A673 (cell line): Measurements from ENCODE around the gene PRR20E. TPM values are rescaled to one million over a fixed set of nuclear protein-coding genes. Genes with fewer than 3 reads are reported as not detected.
"Not testable (repeated sequence)": the region's sequence is repeated elsewhere in the genome, so short reads cannot be mapped to it uniquely, and the experiment has no call there.

ENCODE experiments used
- BruUV-seq: library from RNA; stranded (reverse); fragments of 400-500 nt; replicated peaks from 2 replicates; lab custom pipeline; 2021; lab: Mats Ljungman, UMichigan
- CTCF ChIA-PET: fragments of 300-600 bp; sonication (Branson Sonifier 250); formaldehyde crosslinking; loops from one replicate; lab custom pipeline; 2022; ENCODE audit warnings: antibody characterized with exemption; lab: Charles Lee
- POLR2A ChIA-PET: fragments of 300-600 bp; sonication (Branson Sonifier 250); formaldehyde crosslinking; loops from one replicate; lab custom pipeline; 2022; ENCODE audit warnings: antibody characterized with exemption; ENCODE audit not compliant: low non-redundant PET; lab: Charles Lee
- DNase-seq: peaks from one replicate; pipeline ENCODE4 v3.0.0-alpha.2; 2015; ENCODE audit warnings: low spot score
- H3K27ac ChIP-seq: fragments of 200-600 bp; sonication (generic); 2 replicates; pipeline ENCODE4 v1.5.1; 2016; ENCODE audit warnings: mixed run types, low read depth, mild to moderate bottlenecking, mixed read lengths, antibody characterized with exemption, low read length; ENCODE audit not compliant: poor library complexity, severe bottlenecking
- H3K27me3 ChIP-seq: fragments of 200-600 bp; sonication (generic); replicated peaks from 2 replicates; pipeline ENCODE4 v1.6.1; 2017; ENCODE audit warnings: mixed run types, low read depth, mild to moderate bottlenecking, mixed read lengths, antibody characterized with exemption, low read length; ENCODE audit not compliant: insufficient read depth, poor library complexity
- H3K36me3 ChIP-seq: fragments of 200-600 bp; sonication (generic); 2 replicates; pipeline ENCODE4 v1.6.1; 2016; ENCODE audit warnings: mixed run types, mild to moderate bottlenecking, mixed read lengths, antibody characterized with exemption, low read length; ENCODE audit not compliant: insufficient read depth, poor library complexity, severe bottlenecking
- H3K4me1 ChIP-seq: fragments of 200-600 bp; sonication (generic); 2 replicates; pipeline ENCODE4 v1.6.1; 2017; ENCODE audit warnings: mixed run types, mild to moderate bottlenecking, mixed read lengths, antibody characterized with exemption, low read length; ENCODE audit not compliant: insufficient read depth, poor library complexity, severe bottlenecking
- H3K4me3 ChIP-seq: fragments of 200-600 bp; sonication (generic); 2 replicates; pipeline ENCODE4 v1.5.1; 2016; ENCODE audit warnings: low read depth, mixed run types, mild to moderate bottlenecking, mixed read lengths, low read length; ENCODE audit not compliant: poor library complexity, severe bottlenecking
- H3K9me3 ChIP-seq: fragments of 200-600 bp; sonication (generic); 2 replicates; pipeline ENCODE4 v1.6.1; 2016; ENCODE audit warnings: mixed run types, low read depth, mild to moderate bottlenecking, mixed read lengths, antibody characterized with exemption, low read length; ENCODE audit not compliant: poor library complexity, severe bottlenecking
- EZH2 ChIP-seq: fragments of 200-600 bp; sonication (generic); IDR thresholded peaks from 2 replicates; pipeline ENCODE4 v1.6.1; 2017; ENCODE audit warnings: borderline replicate concordance, low read depth, mild to moderate bottlenecking, mixed read lengths, antibody characterized with exemption, low read length; ENCODE audit not compliant: poor library complexity, severe bottlenecking
- intact Hi-C: fragments of 100-400 bp; cut with micrococcal nuclease; formaldehyde crosslinking; loops from one replicate; pipeline ENCODE4 v1.10.0; 2022; ENCODE audit not compliant: unreplicated experiment
- total RNA-seq: library from RNA; stranded (reverse); gene quantifications from 2 replicates; pipeline ENCODE4 v1.2.3, GENCODE V29; 2021
- TF ChIP-seq, protein P1 (sequence below): fragments of 300-800, 200-600 bp; sonication (generic); conservative IDR thresholded peaks from 2 replicates; pipeline ENCODE4 v1.5.1; 2017; ENCODE audit warnings: low read depth, mild to moderate bottlenecking, antibody characterized with exemption, low read length, moderate library complexity, mixed read lengths

The PRR20E gene
- total RNA-seq, 1 experiment from 2014 or later, result not detected

GRCh38 chr13:57153761-57154160, 13.2 kb upstream of the PRR20E start, which contains the start of gene PRR20C:
Gene PRR20C (plus strand): TSS chr13:57154061. CDS start chr13:57154448, 387 bp downstream.
- BruUV-seq, POLR2A ChIA-PET, H3K4me1 ChIP-seq, CTCF ChIA-PET, DNase-seq, H3K9me3 ChIP-seq, H3K36me3 ChIP-seq, H3K27me3 ChIP-seq, intact Hi-C loops, H3K4me3 ChIP-seq, H3K27ac ChIP-seq: not testable (repeated sequence)

DNA sequence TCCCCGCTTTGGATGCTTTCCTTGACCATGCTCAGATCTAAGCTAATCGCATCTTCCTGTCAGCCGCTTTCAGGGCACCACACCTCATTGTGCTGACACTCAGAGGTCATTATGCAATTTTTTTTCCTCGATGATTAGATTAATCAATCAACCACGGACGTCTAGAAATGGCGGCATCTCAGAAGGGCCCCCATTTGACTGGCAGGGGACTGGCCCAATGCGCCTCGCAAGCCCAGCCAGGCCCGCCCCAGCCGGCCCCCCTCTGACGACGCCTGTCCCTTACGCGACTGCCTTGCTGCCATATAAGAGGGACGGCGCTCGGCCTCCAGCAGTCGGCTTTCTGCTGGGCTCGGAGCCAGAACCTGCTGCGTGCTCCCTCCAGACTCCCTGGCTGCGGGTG, 6.7 kb upstream of the PRR20E start, which contains the start of gene PRR20D:
Gene PRR20D (plus strand): TSS at position 301 of the 400 bp plus-strand sequence. CDS start 387 bp downstream, outside the sequence.
- CTCF ChIA-PET, H3K4me1 ChIP-seq, H3K9me3 ChIP-seq, H3K4me3 ChIP-seq, H3K27me3 ChIP-seq, DNase-seq, H3K27ac ChIP-seq, intact Hi-C loops, POLR2A ChIA-PET, H3K36me3 ChIP-seq, BruUV-seq: not testable (repeated sequence)

DNA sequence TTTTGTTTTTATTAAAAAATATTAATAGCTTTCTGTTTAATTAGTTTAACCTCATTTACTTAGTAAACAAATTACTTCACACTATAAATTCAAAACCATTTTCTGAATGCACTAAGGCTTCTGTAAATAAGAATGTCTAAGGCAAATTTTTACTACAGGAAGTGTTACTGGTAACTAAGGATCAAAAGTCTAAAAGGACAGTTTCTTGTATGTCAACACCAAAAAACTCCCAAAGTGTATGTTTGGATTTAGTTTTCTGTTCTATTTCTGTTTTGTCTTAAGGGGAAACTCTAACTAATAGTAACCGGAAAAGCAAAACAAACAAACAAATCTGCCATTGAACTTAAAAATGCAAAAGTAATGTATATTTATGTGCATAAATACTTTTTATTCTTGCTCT, 24.7 kb downstream of the PRR20E start:
- BruUV-seq, result no TSS peak
- Histone ChIP-seq H3K27ac (no peak overlapping the region), H3K27me3 (no peaks in the 10 kb centered on the region), H3K36me3 (no peaks in the 10 kb centered on the region), H3K9me3 (no peaks in the 10 kb centered on the region), H3K4me1 (no peaks in the 10 kb centered on the region), H3K4me3 (no peak overlapping the region)
- CTCF ChIA-PET, result no interaction called here
- DNase-seq, result no peak
- POLR2A ChIA-PET, result no interaction called here
- intact Hi-C loops, result no loop called here
- TF ChIP-seq, protein P1, sequence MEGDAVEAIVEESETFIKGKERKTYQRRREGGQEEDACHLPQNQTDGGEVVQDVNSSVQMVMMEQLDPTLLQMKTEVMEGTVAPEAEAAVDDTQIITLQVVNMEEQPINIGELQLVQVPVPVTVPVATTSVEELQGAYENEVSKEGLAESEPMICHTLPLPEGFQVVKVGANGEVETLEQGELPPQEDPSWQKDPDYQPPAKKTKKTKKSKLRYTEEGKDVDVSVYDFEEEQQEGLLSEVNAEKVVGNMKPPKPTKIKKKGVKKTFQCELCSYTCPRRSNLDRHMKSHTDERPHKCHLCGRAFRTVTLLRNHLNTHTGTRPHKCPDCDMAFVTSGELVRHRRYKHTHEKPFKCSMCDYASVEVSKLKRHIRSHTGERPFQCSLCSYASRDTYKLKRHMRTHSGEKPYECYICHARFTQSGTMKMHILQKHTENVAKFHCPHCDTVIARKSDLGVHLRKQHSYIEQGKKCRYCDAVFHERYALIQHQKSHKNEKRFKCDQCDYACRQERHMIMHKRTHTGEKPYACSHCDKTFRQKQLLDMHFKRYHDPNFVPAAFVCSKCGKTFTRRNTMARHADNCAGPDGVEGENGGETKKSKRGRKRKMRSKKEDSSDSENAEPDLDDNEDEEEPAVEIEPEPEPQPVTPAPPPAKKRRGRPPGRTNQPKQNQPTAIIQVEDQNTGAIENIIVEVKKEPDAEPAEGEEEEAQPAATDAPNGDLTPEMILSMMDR, result no peak
- no peak for TF ChIP-seq EZH2

- no TSS peak for BruUV-seq
- H3K36me3 ChIP-seq, result no peaks in the 10 kb centered on the region
- H3K9me3 ChIP-seq, result no peaks in the 10 kb centered on the region
- intact Hi-C loops, result no loop called here
- no peak overlapping the region for H3K4me3 ChIP-seq
- no peak for DNase-seq
- H3K4me1 ChIP-seq, result no peaks in the 10 kb centered on the region
- TF ChIP-seq, protein P1, result no peak
- no peak for TF ChIP-seq EZH2
- no peak overlapping the region for H3K27ac ChIP-seq
- POLR2A ChIA-PET, result no interaction called here
- H3K27me3 ChIP-seq, result no peaks in the 10 kb centered on the region
- CTCF ChIA-PET, result interaction anchor here (0.6 kb wide), 1 partner anchor 738 kb away, joined by 4 read pairs; no protein-coding TSS in a partner anchor
Measured at GRCh38 chr13:57212989-57213388, 46.0 kb downstream of the PRR20E start.

Other genes starting within 250 kb of the PRR20E start
- not detected in 2 replicates for gene PRR20A, start 26.3 kb upstream of the PRR20E start, total RNA-seq
- gene PRR20B, start 19.7 kb upstream of the PRR20E start, total RNA-seq, result not detected in 2 replicates
- gene PRR20C, start 13.1 kb upstream of the PRR20E start, total RNA-seq, result not detected in 2 replicates
- not detected in 2 replicates for gene PRR20D, start 6.6 kb upstream of the PRR20E start, total RNA-seq